ENCODE data around the gene TBC1D10B.

TBC1D10B gene

DNA sequence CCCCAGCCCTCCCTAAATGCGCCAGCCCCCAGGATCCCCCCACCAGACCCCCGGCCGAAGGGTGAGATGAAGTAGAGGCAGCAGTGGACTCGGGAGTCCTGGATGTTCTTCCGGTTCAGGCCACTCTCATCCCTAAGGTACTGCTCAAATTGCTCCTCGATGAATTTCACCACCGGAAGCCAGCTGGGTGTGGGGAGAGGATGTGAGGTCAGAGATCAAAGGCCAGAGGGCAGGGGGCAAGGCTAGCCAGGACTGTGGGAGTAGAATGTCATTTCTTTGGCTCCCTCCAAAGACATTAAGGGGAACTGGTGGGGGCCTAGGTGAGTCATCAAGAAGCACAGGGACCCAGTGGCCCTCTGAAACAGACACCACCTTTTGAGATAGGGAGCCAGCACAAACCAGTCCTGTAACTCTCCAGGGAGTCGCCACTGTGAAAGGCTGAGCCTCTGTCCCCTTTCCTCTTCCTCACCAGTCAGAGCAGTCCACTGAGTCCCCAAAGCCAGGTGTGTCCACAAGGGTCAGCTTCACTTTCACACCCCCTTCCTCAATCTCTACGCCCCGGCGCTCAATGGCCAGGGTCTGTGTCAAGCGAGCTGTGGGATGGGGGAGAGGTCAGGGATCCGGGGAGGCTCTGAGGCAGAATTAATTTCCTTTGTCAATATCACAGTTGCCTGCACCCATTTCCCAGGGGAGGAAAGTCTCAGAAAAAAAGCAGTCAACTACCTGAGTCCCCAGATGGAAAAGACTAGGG, 11.2 kb upstream of the TBC1D10B start:
- Histone ChIP-seq H3K4me1 (ENCODE audit: control insufficient read depth, insufficient read depth, low read length) (no peaks in the 10 kb centered on the region), H3K36me3 (ENCODE audit: control insufficient read depth in 2 of 2, insufficient read depth in 1 of 2, low read length in 2 of 2) (peaks cover 0 to 8% of the 10 kb centered on the region in 2 experiments; a peak in 1 of 3 replicates), H3K27ac (ENCODE audit: extremely low read depth, low read depth, low read length) (0 out of 2 replicates have a peak overlapping the region, but pooled peaks have one; percentile 7), H3K4me3 (ENCODE audit: low read depth, low read length) (no peak overlapping the region), H3K9me3 (ENCODE audit: control insufficient read depth, insufficient read depth, low read depth, low read length) (no peaks in the 10 kb centered on the region)
- POLR2A ChIA-PET, result interaction anchor here (0.7 to 5.0 kb wide), 3 partner anchors 11 to 21 kb away, joined by 5 to 30 read pairs (median 12); partner anchors contain the start of genes TBC1D10B and ZNF48
- CTCF ChIA-PET, result interaction anchor here (1.8 kb wide), 1 partner anchor 11 kb away, joined by 5 read pairs; the partner anchor contains the start of gene TBC1D10B
- TF ChIP-seq ZNF76 (tag by site-specific recombination; IDR thresholded peaks at IDR 0.05; ENCODE audit: borderline replicate concordance, low read depth), result 0 out of 2 replicates have a peak, but pooled peaks have one; percentile 33
- TF ChIP-seq PRDM10 (tag by site-specific recombination; IDR thresholded peaks at IDR 0.05), result peak; percentile 46; the same call in 1 of the 2 replicates
- TF ChIP-seq GLI4 (tag by site-specific recombination; IDR thresholded peaks at IDR 0.05), result no peak
- TF ChIP-seq ZNF280D (tag by site-specific recombination; IDR thresholded peaks at IDR 0.05), result no peak
- TF ChIP-seq, protein P1, sequence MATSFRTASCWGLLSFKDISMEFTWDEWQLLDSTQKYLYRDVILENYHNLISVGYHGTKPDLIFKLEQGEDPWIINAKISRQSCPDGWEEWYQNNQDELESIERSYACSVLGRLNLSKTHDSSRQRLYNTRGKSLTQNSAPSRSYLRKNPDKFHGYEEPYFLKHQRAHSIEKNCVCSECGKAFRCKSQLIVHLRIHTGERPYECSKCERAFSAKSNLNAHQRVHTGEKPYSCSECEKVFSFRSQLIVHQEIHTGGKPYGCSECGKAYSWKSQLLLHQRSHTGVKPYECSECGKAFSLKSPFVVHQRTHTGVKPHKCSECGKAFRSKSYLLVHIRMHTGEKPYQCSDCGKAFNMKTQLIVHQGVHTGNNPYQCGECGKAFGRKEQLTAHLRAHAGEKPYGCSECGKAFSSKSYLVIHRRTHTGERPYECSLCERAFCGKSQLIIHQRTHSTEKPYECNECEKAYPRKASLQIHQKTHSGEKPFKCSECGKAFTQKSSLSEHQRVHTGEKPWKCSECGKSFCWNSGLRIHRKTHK (tag by site-specific recombination; IDR thresholded peaks at IDR 0.05), result 0 out of 2 replicates have a peak, but pooled peaks have one; percentile 7
- no peak for TF ChIP-seq SCRT1 (tag by site-specific recombination; IDR thresholded peaks at IDR 0.05; ENCODE audit: borderline replicate concordance)
- TF ChIP-seq ZBTB48 (tag by site-specific recombination; IDR thresholded peaks at IDR 0.05), result peak; percentile 38; the same call in 1 of the 2 replicates
- TF ChIP-seq ZNF561 (tag by site-specific recombination; IDR thresholded peaks at IDR 0.05; ENCODE audit: borderline replicate concordance), result 0 out of 2 replicates have a peak, but pooled peaks have one; percentile 18
- no peak for TF ChIP-seq ZNF610 (tag by site-specific recombination; IDR thresholded peaks at IDR 0.05; ENCODE audit: borderline replicate concordance)
- 0 out of 2 replicates have a peak, but pooled peaks have one; percentile 32 for TF ChIP-seq ZIC2 (tag by site-specific recombination; IDR thresholded peaks at IDR 0.05)
- TF ChIP-seq, protein P2, sequence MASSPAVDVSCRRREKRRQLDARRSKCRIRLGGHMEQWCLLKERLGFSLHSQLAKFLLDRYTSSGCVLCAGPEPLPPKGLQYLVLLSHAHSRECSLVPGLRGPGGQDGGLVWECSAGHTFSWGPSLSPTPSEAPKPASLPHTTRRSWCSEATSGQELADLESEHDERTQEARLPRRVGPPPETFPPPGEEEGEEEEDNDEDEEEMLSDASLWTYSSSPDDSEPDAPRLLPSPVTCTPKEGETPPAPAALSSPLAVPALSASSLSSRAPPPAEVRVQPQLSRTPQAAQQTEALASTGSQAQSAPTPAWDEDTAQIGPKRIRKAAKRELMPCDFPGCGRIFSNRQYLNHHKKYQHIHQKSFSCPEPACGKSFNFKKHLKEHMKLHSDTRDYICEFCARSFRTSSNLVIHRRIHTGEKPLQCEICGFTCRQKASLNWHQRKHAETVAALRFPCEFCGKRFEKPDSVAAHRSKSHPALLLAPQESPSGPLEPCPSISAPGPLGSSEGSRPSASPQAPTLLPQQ (tag by site-specific recombination; IDR thresholded peaks at IDR 0.05), result peak; percentile 47; the same call in 1 of the 2 replicates
- TF ChIP-seq BCL11B (tag by site-specific recombination; IDR thresholded peaks at IDR 0.05; ENCODE audit: low read depth), result peak; percentile 86
- TF ChIP-seq ZNF600 (tag by site-specific recombination; IDR thresholded peaks at IDR 0.05), result peak; percentile 75
- 0 out of 2 replicates have a peak, but pooled peaks have one; percentile 9 for TF ChIP-seq ZBTB17 (tag by site-specific recombination; IDR thresholded peaks at IDR 0.05)
- 0 out of 2 replicates have a peak, but pooled peaks have one; percentile 35 for TF ChIP-seq ZFP69B (tag by site-specific recombination; IDR thresholded peaks at IDR 0.05)
- TF ChIP-seq ZNF558 (tag by site-specific recombination; IDR thresholded peaks at IDR 0.05), result no peak
- TF ChIP-seq ZNF24 (tag by site-specific recombination; IDR thresholded peaks at IDR 0.05), result peak; percentile 71; the same call in 1 of the 2 replicates
- peak; percentile 55; the same call in 1 of the 2 replicates for TF ChIP-seq GLIS1 (tag by site-specific recombination; IDR thresholded peaks at IDR 0.05)
- no peak for TF ChIP-seq PRDM1 (tag by site-specific recombination; IDR thresholded peaks at IDR 0.05)
- no peak for TF ChIP-seq ZNF112 (tag by site-specific recombination; IDR thresholded peaks at IDR 0.05)
- no peak for TF ChIP-seq ZNF223 (tag by site-specific recombination; IDR thresholded peaks at IDR 0.05)
- TF ChIP-seq IKZF3 (tag by site-specific recombination; IDR thresholded peaks at IDR 0.05), result 0 out of 2 replicates have a peak, but pooled peaks have one; percentile 9
- no peak; the same call in 1 of the 2 replicates for TF ChIP-seq ZNF664 (tag by site-specific recombination; IDR thresholded peaks at IDR 0.05)
- TF ChIP-seq PATZ1 (tag by site-specific recombination; IDR thresholded peaks at IDR 0.05), result peak; percentile 85
